Natural killer cell (primary cell): Measurements from ENCODE around the gene TMCO4. TPM values are rescaled to one million over a fixed set of nuclear protein-coding genes. Genes with fewer than 3 reads are reported as not detected.
A peak's percentile ranks its signal among the peaks of the same experiment; 100 is the strongest.

Source experiments
- ATAC-seq, 3 donors: fragments of 150-1000 bp in 2 of 3; fragments of 200-7000 bp in 1 of 3; cut with Tn5 transposase; 1 replicate in 1 of 3; 2 replicates in 2 of 3; pipeline ENCODE4 v1.10.0; 2021; ENCODE audit warnings: mild to moderate bottlenecking in 2 of 3, moderate library complexity in 2 of 3
- DNase-seq, 2 donors: peaks; one replicate each; pipeline versions ENCODE4 v3.0.0 to v3.0.0-alpha.2; 2013 to 2021; ENCODE audit warnings: mixed read lengths in 1 of 2
- H3K27ac ChIP-seq: one replicate; pipeline ENCODE4 v1.5.1; 2013; ENCODE audit warnings: mild to moderate bottlenecking, low read length
- H3K27me3 ChIP-seq: one replicate; pipeline ENCODE4 v1.6.1; 2013; ENCODE audit warnings: low read length; ENCODE audit not compliant: control insufficient read depth, insufficient read depth
- H3K36me3 ChIP-seq: one replicate; pipeline ENCODE4 v1.6.1; 2013; ENCODE audit warnings: low read length; ENCODE audit not compliant: control insufficient read depth, insufficient read depth
- H3K4me1 ChIP-seq: one replicate; pipeline ENCODE4 v1.6.1; 2013; ENCODE audit warnings: low read length; ENCODE audit not compliant: control insufficient read depth, insufficient read depth
- H3K4me3 ChIP-seq: one replicate; pipeline ENCODE4 v1.5.1; 2013; ENCODE audit warnings: low read length
- H3K9me3 ChIP-seq: one replicate; pipeline ENCODE4 v1.6.1; 2013; ENCODE audit warnings: low read length; ENCODE audit not compliant: control insufficient read depth, insufficient read depth
- H3K27ac Mint-ChIP-seq, 2 donors: one replicate each; pipeline ENCODE4 v1.8.0; 2022; ENCODE audit warnings: mild to moderate bottlenecking in 2 of 2, mixed read lengths in 2 of 2, moderate library complexity in 1 of 2
- H3K27me3 Mint-ChIP-seq, 2 donors: one replicate each; pipeline ENCODE4 v1.8.0; 2022; ENCODE audit warnings: low read depth in 2 of 2, mixed read lengths in 2 of 2
- H3K36me3 Mint-ChIP-seq: one replicate; pipeline ENCODE4 v1.8.0; 2022; ENCODE audit warnings: mixed read lengths
- H3K4me1 Mint-ChIP-seq, 2 donors: one replicate each; pipeline ENCODE4 v1.8.0; 2022; ENCODE audit warnings: mixed read lengths in 2 of 2
- H3K4me3 Mint-ChIP-seq: one replicate; pipeline ENCODE4 v1.8.0; 2022; ENCODE audit warnings: mild to moderate bottlenecking, moderate library complexity, mixed read lengths
- H3K9me3 Mint-ChIP-seq, 2 donors: one replicate each; pipeline ENCODE4 v1.8.0; 2022; ENCODE audit warnings: mixed read lengths in 2 of 2
- CTCF ChIP-seq: fragments of 200-600 bp; IDR thresholded peaks from one replicate; pipeline ENCODE4 v1.8.0; 2022; ENCODE audit warnings: antibody characterized with exemption
- WGBS: methylation state at CpG from one replicate; pipeline ENCODE4 v1.1.7; 2013; ENCODE audit warnings: missing lambda C conversion rate; ENCODE audit not compliant: insufficient coverage; 5-methylcytosine and 5-hydroxymethylcytosine counted together
- intact Hi-C: fragments of 100-400 bp; cut with micrococcal nuclease; formaldehyde crosslinking; loops from one replicate; pipeline ENCODE4 v1.14.2; 2022
- total RNA-seq, 4 donors: library from RNA; stranded (reverse); fragments of 120-200 nt in 1 of 4; gene quantifications; one replicate each; pipeline versions ENCODE4 v1.2.3 to v1.2.4, GENCODE V29; 2013 to 2022

TMCO4 gene
- total RNA-seq, 3 donors from 2014 or later (not counting 1 experiment from before 2014, with no cell fraction given), result 14.2 to 21.5 (median 18.3) TPM

- intact Hi-C loops, result no loop called here
- H3K27me3 ChIP-seq, result no peaks in the 10 kb centered on the region
- ATAC-seq, result no peak
Measured at GRCh38 chr1:19656134-19656779, 143.5 kb downstream of the TMCO4 start.

GRCh38 chr1:19655718-19656080 is 144.0 kb downstream of the TMCO4 start:
- 93% methylated on average over 8 of the region's 8 CpGs for WGBS
- Mint-ChIP-seq H3K9me3 (no peaks in the 10 kb centered on the region), H3K27me3 (peaks cover 0 to 5% of the 10 kb centered on the region in 2 donors), H3K4me1 (peaks cover 0 to 6% of the 10 kb centered on the region in 2 donors), H3K36me3 (no peaks in the 10 kb centered on the region), H3K27ac (peak overlapping the region in 1 of 2 donors; percentile 62), H3K4me3 (no peak overlapping the region)
- intact Hi-C loops, result no loop called here
- Histone ChIP-seq H3K4me1 (peaks cover 14% of the 10 kb centered on the region), H3K4me3 (no peak overlapping the region), H3K9me3 (no peaks in the 10 kb centered on the region), H3K27me3 (no peaks in the 10 kb centered on the region), H3K36me3 (no peaks in the 10 kb centered on the region), H3K27ac (no peak overlapping the region)
- no peak for TF ChIP-seq CTCF
- no peak for DNase-seq
- no peak for ATAC-seq

More at GRCh38 chr1:19656134-19656779, 143.5 kb downstream of the TMCO4 start:
- Histone ChIP-seq H3K9me3 (no peaks in the 10 kb centered on the region), H3K27ac (no peak overlapping the region), H3K4me3 (no peak overlapping the region), H3K36me3 (no peaks in the 10 kb centered on the region), H3K4me1 (peaks cover 11% of the 10 kb centered on the region)
- no peaks in the 10 kb centered on the region for H3K9me3 Mint-ChIP-seq
- no peak for DNase-seq
- H3K4me3 Mint-ChIP-seq, result no peak overlapping the region
- H3K4me1 Mint-ChIP-seq, result peaks cover 0 to 6% of the 10 kb centered on the region in 2 donors
- peaks cover 0 to 5% of the 10 kb centered on the region in 2 donors for H3K27me3 Mint-ChIP-seq
- no peaks in the 10 kb centered on the region for H3K36me3 Mint-ChIP-seq
- TF ChIP-seq CTCF, result no peak
- 88% methylated on average over 9 of the region's 9 CpGs for WGBS
- H3K27ac Mint-ChIP-seq, result peak overlapping the region in 1 of 2 donors; percentile 62

GRCh38 chr1:19654886-19655717 is 144.6 kb downstream of the TMCO4 start:
- Histone ChIP-seq H3K4me1 (peaks cover 14% of the 10 kb centered on the region), H3K27me3 (no peaks in the 10 kb centered on the region), H3K36me3 (no peaks in the 10 kb centered on the region), H3K4me3 (no peak overlapping the region), H3K27ac (no peak overlapping the region), H3K9me3 (no peaks in the 10 kb centered on the region)
- Mint-ChIP-seq H3K36me3 (no peaks in the 10 kb centered on the region), H3K27me3 (peaks cover 0 to 5% of the 10 kb centered on the region in 2 donors), H3K27ac (peak overlapping the region in 1 of 2 donors; percentile 62), H3K4me3 (no peak overlapping the region), H3K9me3 (no peaks in the 10 kb centered on the region), H3K4me1 (peaks cover 0 to 6% of the 10 kb centered on the region in 2 donors)
- DNase-seq (no peak), ATAC-seq (no peak)
- TF ChIP-seq CTCF, result no peak
- intact Hi-C loops, result loop anchor here (5.0 kb wide), 2 partner anchors 73 to 313 kb away; no protein-coding TSS in a partner anchor
- WGBS, result 91% methylated on average over 15 of the region's 15 CpGs
